H1 (cell line): ENCODE measurements around the gene CACNA1D. TPM values are rescaled to one million over a fixed set of nuclear protein-coding genes. Genes with fewer than 3 reads are reported as not detected.

ENCODE experiments used
- CTCF ChIA-PET: fragments of 300-600 bp; sonication (Branson Sonifier 250); formaldehyde crosslinking; loops from one replicate; lab custom pipeline; 2021; ENCODE audit not compliant: partially characterized antibody; lab: Charles Lee
- POLR2A ChIA-PET: fragments of 300-600 bp; sonication (Branson Sonifier 250); formaldehyde crosslinking; loops from one replicate; lab custom pipeline; 2021; ENCODE audit warnings: inconsistent platforms; ENCODE audit not compliant: partially characterized antibody; lab: Charles Lee
- DNase-seq, 2 experiments: peaks; one replicate each; pipeline versions ENCODE4 v3.0.0 to v3.0.0-alpha.2; 2010 to 2022; ENCODE audit warnings: low spot score in 2 of 2, low read depth in 1 of 2, mixed read lengths in 1 of 2
- FAIRE-seq: peaks from 2 replicates; lab custom pipeline; 2011; peaks lifted over from hg19 to GRCh38; lab: Jason Lieb, UNC
- H2AFZ ChIP-seq: 2 replicates; pipeline ENCODE4 v1.8.1; 2012; ENCODE audit warnings: low read length, inconsistent platforms
- H2AK5ac ChIP-seq: 2 replicates; pipeline ENCODE4 v1.6.1; 2013; ENCODE audit warnings: low read depth, low read length
- H2BK120ac ChIP-seq: replicated peaks from 2 replicates; pipeline ENCODE3; 2013; ENCODE audit warnings: low read depth, low read length, inconsistent platforms
- H2BK12ac ChIP-seq: 2 replicates; pipeline ENCODE4 v1.6.1; 2013; ENCODE audit warnings: low read depth, low read length
- H2BK15ac ChIP-seq: 2 replicates; pipeline ENCODE4 v1.6.1; 2013; ENCODE audit warnings: low read length
- H2BK20ac ChIP-seq: 2 replicates; pipeline ENCODE4 v1.6.1; 2013; ENCODE audit warnings: low read length
- H2BK5ac ChIP-seq: 2 replicates; pipeline ENCODE4 v1.6.1; 2013; ENCODE audit warnings: low read depth, low read length
- H3K14ac ChIP-seq: 2 replicates; pipeline ENCODE4 v1.6.1; 2013; ENCODE audit warnings: inconsistent platforms; ENCODE audit not compliant: insufficient read length
- H3K18ac ChIP-seq: 2 replicates; pipeline ENCODE4 v1.6.1; 2013; ENCODE audit warnings: low read length; ENCODE audit errors: extremely low read depth
- H3K23ac ChIP-seq: 2 replicates; pipeline ENCODE4 v1.6.1; 2013; ENCODE audit warnings: inconsistent platforms; ENCODE audit not compliant: insufficient read length
- H3K23me2 ChIP-seq: 2 replicates; pipeline ENCODE4 v1.6.1; 2013; ENCODE audit warnings: low read depth, low read length
- H3K27ac ChIP-seq: 2 replicates; pipeline ENCODE4 v1.6.1; 2011; ENCODE audit warnings: low read depth, low read length, inconsistent platforms
- H3K27me3 ChIP-seq, 4 experiments: replicated peaks in 1 of 4; 1 replicate in 1 of 4; 2 replicates in 3 of 4; pipeline versions ENCODE4 v1.6.1 to v1.8.1; 2011 to 2013; ENCODE audit warnings: low read length in 3 of 4, mild to moderate bottlenecking in 3 of 4, inconsistent platforms in 2 of 4, mixed read lengths in 2 of 4, moderate library complexity in 1 of 4; ENCODE audit not compliant: control insufficient read depth in 3 of 4, insufficient read depth in 3 of 4; ENCODE audit errors: extremely low read depth in 1 of 4
- H3K36me3 ChIP-seq, 4 experiments: 2 replicates each; pipeline versions ENCODE4 v1.6.1 to v1.8.1; 2011 to 2013; ENCODE audit warnings: mild to moderate bottlenecking in 4 of 4, low read length in 3 of 4, moderate library complexity in 2 of 4, control low read depth in 1 of 4, inconsistent platforms in 1 of 4; ENCODE audit not compliant: insufficient read depth in 4 of 4, control insufficient read depth in 2 of 4
- H3K4ac ChIP-seq: replicated peaks from 2 replicates; pipeline ENCODE3; 2013; ENCODE audit warnings: low read length, low read depth, mixed read lengths, inconsistent platforms; ENCODE audit not compliant: insufficient read length
- H3K4me1 ChIP-seq, 4 experiments: replicated peaks in 1 of 4; 1 replicate in 1 of 4; 2 replicates in 3 of 4; pipeline versions ENCODE4 v1.6.1 to v1.8.1; 2011 to 2013; ENCODE audit warnings: low read length in 3 of 4, inconsistent platforms in 2 of 4, mixed read lengths in 1 of 4; ENCODE audit not compliant: insufficient read depth in 4 of 4, control insufficient read depth in 3 of 4
- H3K4me2 ChIP-seq, 2 experiments: 2 replicates each; pipeline versions ENCODE4 v1.6.1 to v1.8.1; 2011 to 2013; ENCODE audit warnings: low read depth in 2 of 2, low read length in 2 of 2, control low read depth in 1 of 2, inconsistent platforms in 1 of 2, mild to moderate bottlenecking in 1 of 2; ENCODE audit not compliant: insufficient read depth in 1 of 2
- H3K4me3 ChIP-seq, 4 experiments: fragments of 200-600, 300-600 bp in 1 of 4; sonication (generic), shearing (Covaris generic), sonication (Bioruptor Twin) in 1 of 4; 2 replicates each; pipeline versions ENCODE4 v1.5.1 to v1.8.1; 2011 to 2016; ENCODE audit warnings: low read length in 4 of 4, low read depth in 3 of 4, control low read depth in 2 of 4, inconsistent platforms in 2 of 4, mild to moderate bottlenecking in 2 of 4, mixed read lengths in 1 of 4, moderate library complexity in 1 of 4; ENCODE audit not compliant: insufficient read depth in 2 of 4; ENCODE audit errors: extremely low read depth in 1 of 4
- H3K56ac ChIP-seq: replicated peaks from 2 replicates; pipeline ENCODE3; 2013; ENCODE audit warnings: low read depth, mild to moderate bottlenecking, mixed read lengths, low read length, inconsistent platforms; ENCODE audit not compliant: insufficient read length
- H3K79me1 ChIP-seq: 2 replicates; pipeline ENCODE4 v1.6.1; 2013; ENCODE audit warnings: low read depth, low read length, control low read depth
- H3K79me2 ChIP-seq, 2 experiments: 2 replicates each; pipeline versions ENCODE4 v1.6.1 to v1.8.1; 2012 to 2013; ENCODE audit warnings: low read length in 2 of 2, mild to moderate bottlenecking in 2 of 2, inconsistent platforms in 1 of 2; ENCODE audit not compliant: insufficient read depth in 2 of 2, control insufficient read depth in 1 of 2
- H3K9ac ChIP-seq, 4 experiments: replicated peaks in 1 of 4; 1 replicate in 1 of 4; 2 replicates in 3 of 4; pipeline versions ENCODE4 v1.6.1 to v1.8.1; 2011 to 2013; ENCODE audit warnings: low read depth in 3 of 4, low read length in 3 of 4, control low read depth in 2 of 4, mild to moderate bottlenecking in 2 of 4, moderate library complexity in 2 of 4, inconsistent platforms in 1 of 4; ENCODE audit errors: extremely low read depth in 1 of 4
- H3K9me3 ChIP-seq, 2 experiments: 2 replicates each; pipeline versions ENCODE4 v1.6.1 to v1.8.1; 2012 to 2013; ENCODE audit warnings: mild to moderate bottlenecking in 2 of 2, moderate library complexity in 2 of 2, control low read depth in 1 of 2, inconsistent platforms in 1 of 2, low read depth in 1 of 2, low read length in 1 of 2, mixed read lengths in 1 of 2; ENCODE audit not compliant: insufficient read depth in 2 of 2
- H4K20me1 ChIP-seq, 2 experiments: replicated peaks in 1 of 2; 2 replicates each; pipeline versions ENCODE3 to v1.8.1; 2011 to 2013; ENCODE audit warnings: inconsistent platforms in 2 of 2, low read length in 2 of 2, mild to moderate bottlenecking in 1 of 2; ENCODE audit not compliant: insufficient read depth in 2 of 2, control insufficient read depth in 1 of 2
- H4K5ac ChIP-seq: 2 replicates; pipeline ENCODE4 v1.6.1; 2013; ENCODE audit warnings: low read length, low read depth, mixed read lengths, inconsistent platforms; ENCODE audit not compliant: insufficient read length
- H4K8ac ChIP-seq: 2 replicates; pipeline ENCODE4 v1.8.0; 2013; ENCODE audit warnings: mild to moderate bottlenecking, moderate library complexity, low read length, inconsistent platforms; ENCODE audit not compliant: insufficient read depth; ENCODE audit errors: extremely low read depth
- H4K91ac ChIP-seq: replicated peaks from 2 replicates; pipeline ENCODE3; 2013; ENCODE audit warnings: low read length, mixed read lengths, inconsistent platforms; ENCODE audit not compliant: insufficient read length
- CHD1 ChIP-seq: IDR thresholded peaks from 2 replicates; pipeline ENCODE4 v1.6.1; 2012; ENCODE audit warnings: low read depth, low read length, improper control_type of control experiment
- EGR1 ChIP-seq: IDR thresholded peaks from 2 replicates; pipeline ENCODE4 v1.6.1; 2011; ENCODE audit warnings: low read depth, low read length, borderline replicate concordance
- EZH2 ChIP-seq: fragments of 200-600 bp; sonication (generic); IDR thresholded peaks from 2 replicates; pipeline ENCODE4 v1.7.1; 2012; ENCODE audit warnings: low read depth, mild to moderate bottlenecking, moderate library complexity, low read length, inconsistent platforms; ENCODE audit not compliant: severe bottlenecking
- FOSL1 ChIP-seq: IDR thresholded peaks from 2 replicates; pipeline ENCODE4 v1.6.1; 2011; ENCODE audit warnings: mild to moderate bottlenecking, low read depth, low read length, moderate library complexity; ENCODE audit not compliant: insufficient read depth
- JUND ChIP-seq: IDR thresholded peaks from 2 replicates; pipeline ENCODE4 v1.6.1; 2011; ENCODE audit warnings: mild to moderate bottlenecking, improper control_type of control experiment, low read length
- KDM1A ChIP-seq: fragments of 200-600, 300-600 bp; sonication (generic); IDR thresholded peaks from 2 replicates; pipeline ENCODE4 v1.7.1; 2016; ENCODE audit warnings: mild to moderate bottlenecking, low read length, borderline replicate concordance
- NRF1 ChIP-seq: IDR thresholded peaks from 2 replicates; pipeline ENCODE4 v1.6.1; 2011; ENCODE audit warnings: mild to moderate bottlenecking, low read depth, low read length, improper control_type of control experiment
- RAD21 ChIP-seq, 2 experiments: IDR thresholded peaks in 1 of 2; conservative IDR thresholded peaks in 1 of 2; 2 replicates each; pipeline ENCODE4 v1.6.1; 2011; ENCODE audit warnings: low read depth in 2 of 2, low read length in 2 of 2, improper control_type of control experiment in 1 of 2, inconsistent platforms in 1 of 2, mild to moderate bottlenecking in 1 of 2, moderate library complexity in 1 of 2
- TAF1 ChIP-seq: IDR thresholded peaks from 2 replicates; pipeline ENCODE4 v1.6.1; 2011; ENCODE audit warnings: mild to moderate bottlenecking, low read depth, low read length
- WGBS, 2 experiments: shearing (Covaris generic) in 1 of 2; methylation state at CpG; one replicate each; pipeline versions ENCODE4 v1.1.6 to v1.1.7; 2013 to 2015; ENCODE audit warnings: low lambda C conversion rate in 2 of 2, mixed read lengths in 2 of 2, inconsistent platforms in 1 of 2, low coverage in 1 of 2, missing lambda C conversion rate in 1 of 2; ENCODE audit not compliant: insufficient replicate concordance in 2 of 2, insufficient coverage in 1 of 2, insufficient read length in 1 of 2; ENCODE audit errors: extremely low coverage in 1 of 2, missing lambda C conversion rate in 1 of 2; 5-methylcytosine and 5-hydroxymethylcytosine counted together
- polyA plus RNA-seq, 7 experiments: library from polyadenylated mRNA; depleted of rRNA in 3 of 7; stranded (reverse) in 5 of 7; unstranded in 2 of 7; fragments of >200 nt in 5 of 7; fragments of 200-250 nt in 2 of 7; gene quantifications; 1 replicate in 5 of 7; 2 replicates in 1 of 7; 4 replicates in 1 of 7; pipeline versions ENCODE4 v1.2.1 to v1.2.3, GENCODE V29; 2011 to 2013; ENCODE audit warnings: missing spikeins in 2 of 7, mixed read lengths in 2 of 7
- total RNA-seq: library from RNA; stranded (reverse); fragmentation: NEBNext Ultra II Directional; extraction: Animal tissue kit (Norgen Biotek cat#: 25700); gene quantifications from 2 replicates; pipeline ENCODE4 v1.2.1, GENCODE V29; 2021

The CACNA1D gene
- total and polyA plus RNA-seq, 2 of the 8 experiments (the other 6 are each of a cell fraction or from before 2014, with no cell fraction given), result 2.0 to 2.9 TPM

DNA sequence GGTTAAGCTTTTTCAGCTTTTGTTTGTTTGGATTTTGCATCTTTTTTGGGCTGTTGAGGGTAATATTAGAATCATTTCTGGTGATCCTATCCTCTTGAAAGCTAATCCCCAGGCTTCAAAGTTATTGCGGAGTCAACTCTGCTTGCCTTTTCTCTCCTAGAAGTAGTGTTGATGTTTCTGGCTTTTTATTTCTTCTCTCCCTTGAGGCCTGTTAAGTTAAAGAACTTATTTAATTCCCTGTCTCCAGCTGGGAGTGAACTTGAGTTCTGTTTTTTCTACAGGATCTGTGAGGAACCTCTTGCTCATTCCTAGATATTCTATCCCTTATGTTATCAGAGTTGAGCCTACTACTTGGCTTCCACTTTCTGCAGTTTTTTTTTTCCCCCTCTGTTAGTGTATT is 34.1 kb upstream of the CACNA1D start:
- DNase-seq, result no peak
- 81% methylated on average over 1 of the region's 1 CpG; no CpG with 5 or more reads in 1 of the 2 experiments for WGBS, 2 experiments
- Histone ChIP-seq H3K4me3 (no peak overlapping the region), H4K91ac (no peak overlapping the region), H3K4me1 (no peaks in the 10 kb centered on the region), H3K18ac (no peak overlapping the region), H3K36me3 (no peaks in the 10 kb centered on the region), H3K9me3 (no peaks in the 10 kb centered on the region), H2BK20ac (no peak overlapping the region), H3K9ac (no peak overlapping the region), H2AFZ (no peak overlapping the region), H3K27ac (no peak overlapping the region), H2BK5ac (no peak overlapping the region), H3K23me2 (no peaks in the 10 kb centered on the region; the same call in 1 of the 2 replicates), H3K4me2 (no peak overlapping the region), H4K5ac (no peak overlapping the region), H3K79me2 (no peaks in the 10 kb centered on the region), H2AK5ac (no peak overlapping the region), H2BK120ac (no peak overlapping the region), H3K4ac (no peak overlapping the region), H4K8ac (no peak overlapping the region), H2BK12ac (no peak overlapping the region), H3K23ac (no peak overlapping the region), H3K56ac (no peak overlapping the region), H3K27me3 (no peaks in the 10 kb centered on the region), H3K79me1 (no peaks in the 10 kb centered on the region), H4K20me1 (no peaks in the 10 kb centered on the region), H3K14ac (no peak overlapping the region), H2BK15ac (no peak overlapping the region)
- ChIA-PET POLR2A (no interaction called here), CTCF (no interaction called here)
- FAIRE-seq, result no peak
- TF ChIP-seq RAD21 (IDR thresholded peaks at IDR 0.05 in 1 of 2, conservative IDR thresholded peaks at IDR 0.05 in 1 of 2; ENCODE audit: low read depth in 2 of 2, low read length in 2 of 2) (no peak), NRF1 (no peak), CHD1 (no peak), FOSL1 (no peak), EGR1 (no peak), TAF1 (no peak), KDM1A (no peak), EZH2 (no peak), JUND (no peak)
